Suppressor macrophage treated with lipopolysaccharide for 4 hours (primary cell): ENCODE measurements around the gene TCF7L2.

ENCODE experiments used
- DNase-seq: peaks from one replicate; pipeline ENCODE4 v3.0.0-alpha.2; 2020

TCF7L2 gene

DNA sequence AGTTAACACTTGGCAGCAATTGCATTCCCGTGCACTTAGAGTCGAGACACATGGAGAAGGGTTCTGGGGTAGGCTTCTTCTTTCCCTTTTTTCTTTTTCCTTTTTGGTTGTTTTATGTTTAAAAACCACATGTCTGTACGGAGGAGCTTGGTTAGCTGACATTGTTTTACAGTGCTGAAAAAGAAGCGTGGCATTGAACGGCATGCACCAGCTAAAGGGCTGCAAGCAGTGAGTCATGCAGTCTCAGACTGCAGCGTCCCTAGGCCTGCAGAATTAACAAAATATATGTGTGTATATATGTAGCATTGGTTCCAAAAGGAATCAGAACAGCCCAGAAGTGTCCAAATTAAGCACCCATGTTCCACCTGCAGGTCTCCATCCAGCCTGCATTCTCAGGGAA is 211.0 kb downstream of the TCF7L2 start:
- no peak for DNase-seq

GRCh38 chr10:113162960-113163359 is 212.9 kb downstream of the TCF7L2 start:
- no peak for DNase-seq

DNA sequence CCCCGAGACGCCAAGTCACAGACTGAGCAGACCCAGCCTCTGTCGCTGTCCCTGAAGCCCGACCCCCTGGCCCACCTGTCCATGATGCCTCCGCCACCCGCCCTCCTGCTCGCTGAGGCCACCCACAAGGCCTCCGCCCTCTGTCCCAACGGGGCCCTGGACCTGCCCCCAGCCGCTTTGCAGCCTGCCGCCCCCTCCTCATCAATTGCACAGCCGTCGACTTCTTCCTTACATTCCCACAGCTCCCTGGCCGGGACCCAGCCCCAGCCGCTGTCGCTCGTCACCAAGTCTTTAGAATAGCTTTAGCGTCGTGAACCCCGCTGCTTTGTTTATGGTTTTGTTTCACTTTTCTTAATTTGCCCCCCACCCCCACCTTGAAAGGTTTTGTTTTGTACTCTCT is 215.6 kb downstream of the TCF7L2 start:
- DNase-seq = no peak

DNA sequence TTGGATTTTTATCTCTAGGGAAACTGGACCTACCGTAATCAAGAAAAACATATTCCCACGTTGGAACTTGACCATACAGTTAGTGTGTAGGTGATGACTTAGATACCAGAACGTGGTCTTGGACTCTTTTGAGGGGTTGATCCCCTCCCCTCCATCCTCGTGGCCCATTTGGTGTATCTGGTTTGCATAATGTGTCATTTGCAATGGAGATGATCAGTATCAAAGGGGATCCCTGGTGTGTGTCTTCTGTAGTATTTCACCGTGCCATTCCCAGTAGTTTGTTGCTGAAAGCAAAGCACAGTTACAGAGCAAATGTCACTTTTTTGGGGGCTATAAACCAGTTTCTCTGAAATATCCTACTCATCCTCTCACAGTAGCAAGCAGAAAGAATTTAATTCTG is 217.7 kb downstream of the TCF7L2 start:
- DNase-seq = no peak

DNA sequence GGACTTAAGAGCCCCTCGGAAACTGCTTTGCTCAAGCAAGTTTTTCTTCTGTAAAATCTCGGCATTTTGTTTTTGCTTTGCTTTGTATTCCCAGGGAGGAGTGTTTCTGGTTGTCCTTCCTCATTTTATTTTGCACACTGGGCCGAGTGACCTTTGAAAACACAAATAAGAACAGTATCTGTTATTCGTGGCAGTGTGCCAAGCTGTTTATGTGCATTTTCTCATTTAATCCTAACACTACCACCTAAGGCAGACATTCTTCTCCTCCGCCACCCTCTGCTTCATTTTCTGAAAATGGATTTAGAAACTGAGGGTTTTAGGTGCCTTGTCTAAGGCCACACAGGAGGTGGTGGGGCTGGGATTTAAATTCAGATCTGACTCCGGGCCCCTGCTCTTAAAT is 218.5 kb downstream of the TCF7L2 start:
- peak; percentile 17 for DNase-seq

- DNase-seq = no peak
Observed at GRCh38 chr10:113169111-113169510, 219.1 kb downstream of the TCF7L2 start.

GRCh38 chr10:113169853-113170460 is 219.9 kb downstream of the TCF7L2 start:
- peak; percentile 73 for DNase-seq

GRCh38 chr10:113171662-113172061 is 221.6 kb downstream of the TCF7L2 start:
- no peak for DNase-seq

GRCh38 chr10:113175176-113175575 is 225.1 kb downstream of the TCF7L2 start:
- DNase-seq = no peak

DNA sequence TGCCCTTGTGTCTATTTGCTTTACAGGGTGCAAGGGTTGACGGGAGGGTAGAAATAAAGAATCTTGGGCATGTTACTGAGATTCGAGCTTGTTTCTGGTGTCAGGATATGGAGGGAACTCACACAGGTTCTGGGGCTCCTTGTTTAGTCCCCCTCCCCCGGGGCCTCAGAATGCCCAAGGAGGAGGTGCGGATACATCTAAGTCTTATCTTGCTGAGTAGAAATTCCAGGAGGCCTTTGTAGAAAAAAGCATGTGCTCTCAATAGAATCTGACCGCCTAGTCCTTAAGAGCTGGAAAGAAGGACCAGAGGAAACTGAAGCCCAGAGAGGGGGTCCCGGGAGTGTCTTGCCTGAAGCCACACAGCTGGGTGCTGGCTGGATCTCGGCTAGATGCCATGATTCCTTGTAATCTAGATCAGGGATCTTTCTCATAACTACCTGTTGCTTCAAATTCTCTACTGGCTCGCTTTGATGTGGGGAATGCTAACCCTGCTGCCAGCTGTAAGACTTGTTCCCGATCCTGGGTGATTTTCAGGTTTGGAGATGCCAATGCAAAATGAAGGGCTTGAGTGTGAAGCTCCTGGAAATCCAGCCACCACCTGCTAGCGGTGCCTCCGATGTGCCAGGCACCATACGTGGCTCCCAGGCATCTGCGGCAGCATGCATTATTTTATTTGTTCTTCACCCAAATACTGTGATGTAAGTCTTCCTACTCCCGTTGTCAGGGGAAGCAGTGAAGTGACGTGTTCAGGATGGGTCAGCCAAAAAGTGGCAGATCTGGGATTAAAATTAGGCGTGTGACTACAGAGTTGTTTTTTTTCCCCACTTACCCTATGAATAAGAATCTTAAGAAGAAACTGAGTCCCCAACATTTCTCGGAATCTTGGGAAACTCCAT is 226.0 kb downstream of the TCF7L2 start:
- DNase-seq = no peak

GRCh38 chr10:113176652-113177155 is 226.7 kb downstream of the TCF7L2 start:
- DNase-seq = no peak

DNA sequence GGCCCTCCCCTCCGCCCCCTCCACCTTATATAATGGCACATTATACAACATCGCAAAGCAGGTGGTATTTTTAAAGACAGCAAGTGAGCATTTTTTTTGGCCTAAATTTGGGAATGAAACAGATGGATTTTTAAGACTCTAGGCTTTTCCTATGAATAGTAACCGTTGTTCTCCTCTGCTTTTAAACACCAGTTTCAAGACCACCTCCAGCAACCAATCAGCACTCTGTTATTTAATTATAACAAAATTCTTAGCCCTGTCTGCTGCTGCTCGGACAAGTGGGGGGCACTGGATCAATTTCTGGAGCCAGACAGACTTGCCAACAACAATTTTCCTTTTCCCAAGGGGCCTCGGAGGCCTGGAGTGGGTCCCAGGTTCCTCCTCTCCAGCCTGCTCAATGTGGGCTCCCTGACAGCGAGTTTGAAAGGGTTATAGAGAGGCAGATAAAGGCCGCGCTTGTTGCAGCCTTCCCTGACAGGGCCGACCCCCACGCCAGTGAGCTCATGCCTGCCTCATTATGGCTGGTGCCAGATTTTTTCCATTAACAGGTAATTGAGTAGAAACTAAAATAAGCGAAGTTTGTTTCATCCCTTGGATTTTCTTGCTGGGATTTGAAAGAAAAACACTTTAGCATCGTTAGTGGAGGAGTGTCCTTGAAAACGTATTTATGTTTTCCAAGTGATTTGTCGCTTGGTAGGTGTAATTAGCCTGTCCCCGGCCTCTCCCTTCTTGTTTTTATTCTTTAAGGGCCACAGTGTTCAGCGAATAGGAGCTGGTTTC is 227.3 kb downstream of the TCF7L2 start:
- DNase-seq = no peak

GRCh38 chr10:113177936-113178335 is 227.9 kb downstream of the TCF7L2 start:
- DNase-seq = no peak

GRCh38 chr10:113178771-113179170 is 228.7 kb downstream of the TCF7L2 start:
- DNase-seq = no peak

DNA sequence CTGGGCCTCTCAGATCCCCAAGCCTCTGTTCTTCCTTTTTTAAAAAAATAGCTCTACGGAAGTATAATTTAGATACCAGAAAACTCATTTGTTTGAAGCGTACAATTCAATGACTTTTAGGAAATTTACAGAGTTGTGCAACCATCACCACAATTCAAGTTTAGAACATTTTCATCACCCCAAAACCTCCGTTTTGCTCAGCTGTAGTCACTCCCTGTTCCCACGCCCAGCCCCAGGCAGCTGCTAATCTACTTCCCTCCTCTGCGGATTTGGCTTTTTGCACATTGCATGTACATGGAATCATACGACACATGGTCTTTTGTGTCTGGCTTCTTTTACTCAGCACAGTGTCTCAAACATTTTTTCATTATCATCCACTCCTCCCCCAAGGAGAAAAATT is 229.2 kb downstream of the TCF7L2 start:
- peak; percentile 97 for DNase-seq

DNA sequence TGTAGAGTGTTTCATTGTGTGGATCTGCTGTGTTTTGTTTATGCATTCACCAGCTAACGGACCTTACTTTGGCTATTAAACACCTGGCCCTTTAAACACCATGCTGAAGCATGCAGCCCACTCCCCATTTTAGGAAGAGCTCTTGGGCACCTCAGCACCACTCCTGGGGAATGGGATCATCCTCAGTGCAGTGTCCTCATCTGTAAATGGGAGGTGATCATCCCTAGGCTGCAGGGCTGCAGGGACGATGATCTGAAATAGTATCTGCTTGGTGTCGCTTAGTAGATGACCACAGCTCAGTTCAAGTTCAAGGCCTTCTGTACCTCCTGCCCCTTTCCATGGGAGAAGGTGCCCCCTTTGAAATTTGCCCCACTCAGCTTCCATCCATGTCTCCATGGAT is 229.9 kb downstream of the TCF7L2 start:
- no peak for DNase-seq

GRCh38 chr10:113180401-113181154 is 230.5 kb downstream of the TCF7L2 start:
- DNase-seq = peak; percentile 21

GRCh38 chr10:113182154-113182553 is 232.1 kb downstream of the TCF7L2 start:
- no peak for DNase-seq

DNA sequence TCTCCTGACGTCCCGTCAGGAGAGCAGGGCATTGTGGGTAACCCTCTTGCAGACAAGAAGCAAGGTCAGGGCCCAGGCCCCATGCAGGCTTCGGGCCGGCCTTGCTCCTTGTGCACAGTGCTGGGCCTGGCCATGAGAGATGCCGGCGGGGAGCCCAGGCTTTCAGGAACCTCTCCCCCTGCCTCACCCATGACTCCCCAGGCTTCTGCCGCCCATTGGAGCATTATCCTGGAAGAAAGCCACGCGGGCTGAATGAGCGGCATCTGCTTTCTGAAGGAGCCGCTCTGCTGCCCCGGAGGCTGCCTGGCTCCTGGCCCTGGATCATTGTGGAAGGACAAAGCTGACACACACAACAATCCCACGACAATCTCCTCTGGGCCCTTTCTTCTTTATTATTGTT is 233.5 kb downstream of the TCF7L2 start:
- no peak for DNase-seq

DNA sequence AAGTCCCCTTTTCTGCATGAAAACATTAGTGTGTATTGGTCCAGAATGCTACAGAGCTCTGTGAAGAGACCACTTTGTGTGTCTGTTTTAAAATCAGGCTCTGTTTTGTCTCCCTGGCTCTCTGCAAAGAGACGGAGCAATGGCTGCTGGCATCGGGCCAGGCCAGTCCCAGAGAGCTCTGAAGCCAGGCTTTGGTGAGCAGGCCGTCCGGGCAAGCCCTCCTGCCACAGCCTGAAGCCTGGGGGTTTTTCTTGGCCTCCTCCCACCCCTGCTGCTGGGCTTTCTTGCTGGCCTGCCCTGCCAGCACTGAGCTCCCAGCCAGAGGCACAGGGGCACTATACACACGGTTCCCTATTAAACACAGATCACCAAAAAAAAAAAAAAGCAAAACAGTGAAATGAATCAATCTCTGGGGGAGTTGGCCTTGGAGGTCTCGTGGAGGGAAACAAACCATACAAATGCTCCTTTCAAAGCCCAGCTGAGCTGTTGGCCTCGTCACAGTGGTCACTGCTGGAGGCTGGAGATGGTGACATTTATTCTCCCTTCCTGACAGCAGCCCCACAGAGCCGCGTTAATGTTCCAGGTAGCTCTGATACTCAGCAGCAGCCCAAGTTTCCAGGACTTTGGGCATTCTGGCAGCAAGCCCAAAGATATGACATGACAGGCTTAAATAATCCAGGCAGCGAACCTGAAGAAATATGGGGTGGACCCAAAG is 237.2 kb downstream of the TCF7L2 start:
- DNase-seq = no peak

DNA sequence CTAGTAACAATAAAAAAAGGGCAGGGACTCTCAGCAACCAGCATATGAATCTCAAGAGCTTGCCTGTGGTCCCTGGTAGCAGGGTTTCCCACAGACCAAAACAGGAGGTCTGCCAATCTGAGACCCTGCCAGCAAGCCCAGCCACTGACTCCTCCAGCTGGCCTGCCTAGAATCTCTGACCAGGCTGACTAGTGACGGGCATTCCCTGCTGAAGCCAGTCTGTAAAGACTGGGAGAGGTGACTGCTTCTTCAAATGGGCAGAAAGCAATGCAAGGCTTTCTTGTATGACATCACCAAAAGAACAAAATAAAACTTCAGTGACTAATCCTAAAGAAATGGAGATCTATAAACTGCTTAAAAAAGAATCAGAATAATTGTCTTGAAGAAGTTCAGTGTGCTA is 249.4 kb downstream of the TCF7L2 start:
- no peak for DNase-seq

DNA sequence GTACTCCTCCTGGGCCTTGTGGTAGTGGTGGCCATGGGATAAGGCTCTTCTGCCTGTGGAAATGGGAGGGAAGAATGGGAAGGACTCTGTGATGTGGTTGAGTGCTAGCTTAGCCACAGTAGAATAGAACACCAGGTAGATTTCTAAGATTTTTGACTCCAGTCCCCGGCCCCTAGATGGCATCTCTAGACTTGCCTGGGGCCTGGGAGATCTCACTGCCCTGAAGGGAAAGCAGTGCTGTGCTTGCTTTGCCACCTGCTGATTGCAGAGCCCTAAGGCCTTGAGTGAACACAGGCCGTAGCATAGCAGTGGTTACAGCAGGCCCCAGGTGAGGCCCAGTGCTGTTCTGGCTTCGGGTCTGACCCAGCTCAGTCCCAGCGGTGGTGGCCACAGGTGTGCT is 252.0 kb downstream of the TCF7L2 start:
- no peak for DNase-seq
